HG03457 (cell line): ENCODE results near the gene OR2A1.
"Not testable (repeated sequence)": the region's sequence is repeated elsewhere in the genome, so short reads cannot be mapped to it uniquely, and the experiment has no call there.

Experiments
- ATAC-seq: cut with Tn5 transposase; IDR thresholded peaks from one replicate; pipeline ENCODE4 v1.9.1; 2021; ENCODE audit warnings: moderate number of reproducible peaks; ENCODE audit not compliant: unreplicated experiment

The OR2A1 gene

DNA sequence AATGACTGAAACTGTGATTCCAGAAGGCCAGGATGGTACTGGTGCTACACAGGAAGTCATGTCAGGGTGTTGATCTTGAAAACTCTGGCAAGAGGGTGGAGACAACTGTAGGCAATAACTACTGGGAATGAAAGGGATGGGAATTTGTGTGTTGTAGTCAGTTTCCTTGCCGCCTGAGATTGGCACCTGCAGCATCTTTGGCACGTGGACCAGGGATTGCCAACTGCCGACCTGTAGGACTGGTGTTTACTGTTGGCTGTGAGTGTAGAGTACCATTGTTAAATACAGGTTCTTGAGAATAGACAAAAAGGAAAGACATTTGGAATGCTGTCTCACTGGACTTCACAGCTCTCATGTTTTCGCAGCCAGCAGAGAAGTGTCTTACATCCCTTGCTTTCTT lies 11.1 kb downstream of the OR2A1 start:
- not testable (repeated sequence) for ATAC-seq

DNA sequence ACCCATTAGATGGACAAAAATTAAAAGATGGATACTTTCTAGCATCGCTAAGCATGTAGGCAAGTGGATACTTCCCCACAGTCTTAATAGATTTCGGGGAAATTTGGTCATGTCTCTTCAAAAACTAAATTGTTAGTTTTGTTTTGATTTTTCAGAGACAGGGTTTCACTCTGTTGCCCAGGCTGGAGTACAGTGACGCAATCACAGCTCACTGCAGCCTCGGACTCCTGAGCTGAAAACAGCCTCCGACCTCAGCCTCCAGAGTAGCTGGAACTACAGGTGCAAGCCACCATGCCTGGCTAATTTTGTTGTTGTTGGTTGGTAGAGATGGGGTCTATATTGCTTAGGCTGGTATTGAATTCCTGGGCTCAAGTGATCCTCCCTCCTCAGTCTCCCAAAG lies 13.6 kb downstream of the OR2A1 start:
- not testable (repeated sequence) for ATAC-seq

DNA sequence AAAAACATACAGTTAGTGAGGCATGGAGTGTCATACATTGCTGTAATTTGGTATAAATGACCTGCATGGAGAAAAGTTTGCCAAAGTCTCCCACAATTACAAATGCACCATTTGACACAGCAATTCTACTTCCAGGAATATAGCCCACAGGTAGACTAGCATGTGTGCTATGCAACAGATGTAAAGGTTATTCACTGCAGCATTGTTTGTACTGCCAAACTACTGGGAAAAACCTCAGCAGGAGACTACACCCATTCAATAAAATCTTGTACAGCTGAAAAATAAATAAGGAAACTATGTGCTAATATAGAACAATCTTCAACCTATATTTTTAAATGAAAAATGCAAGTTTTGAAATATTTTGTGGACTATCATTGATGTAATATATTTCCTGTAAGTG lies 17.8 kb downstream of the OR2A1 start:
- not testable (repeated sequence) for ATAC-seq

DNA sequence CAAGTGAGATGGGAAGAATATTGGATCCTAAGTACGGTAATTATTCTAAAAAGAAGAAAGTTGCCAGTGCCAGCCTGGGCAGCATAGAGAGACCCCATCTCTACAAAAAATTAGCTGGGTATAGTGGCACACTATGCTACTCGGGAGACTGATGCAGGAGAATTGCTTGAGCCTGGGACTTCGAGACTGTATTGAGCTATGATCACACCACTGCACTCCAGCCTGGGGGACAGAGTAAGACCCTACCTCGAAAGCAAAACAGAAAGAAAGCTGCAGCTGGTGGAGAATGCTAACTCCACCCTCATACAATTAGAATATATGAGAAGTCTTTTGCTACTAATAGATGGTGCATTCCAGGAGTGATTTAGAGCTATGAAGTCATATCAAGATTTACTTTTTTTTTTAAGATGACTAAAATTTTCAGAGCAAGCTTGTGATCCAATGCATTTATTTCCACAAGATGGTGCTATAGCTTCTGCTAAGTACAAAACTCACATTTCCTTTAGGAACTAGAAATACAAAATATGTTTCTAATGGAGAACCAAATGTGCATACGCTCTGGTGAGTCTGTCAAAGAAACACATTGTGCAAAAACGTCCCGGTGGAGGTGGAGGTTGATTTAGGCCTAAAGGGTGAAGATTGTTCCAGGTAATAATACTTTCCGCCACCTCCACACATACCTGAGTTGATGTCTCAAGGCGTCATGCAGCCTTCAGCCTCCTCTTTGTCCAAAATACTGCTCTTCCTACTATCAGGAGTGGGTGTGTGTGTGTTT lies 19.2 kb downstream of the OR2A1 start:
- peak; percentile 47 for ATAC-seq

DNA sequence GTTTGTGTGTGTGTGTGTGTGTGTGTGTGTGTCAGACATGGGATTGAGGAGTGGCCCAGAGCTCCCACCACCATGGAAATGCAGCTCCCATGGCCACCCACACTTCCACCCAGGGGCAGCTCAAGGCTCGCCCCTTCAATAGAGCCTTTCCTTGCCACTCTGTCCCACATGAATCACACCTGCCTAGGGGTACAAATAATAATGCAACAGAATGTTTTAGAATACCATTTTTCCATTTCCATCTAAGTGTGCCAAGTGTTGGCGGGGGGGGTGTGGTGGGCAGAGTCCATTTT lies 19.7 kb downstream of the OR2A1 start:
- not testable (repeated sequence) for ATAC-seq

DNA sequence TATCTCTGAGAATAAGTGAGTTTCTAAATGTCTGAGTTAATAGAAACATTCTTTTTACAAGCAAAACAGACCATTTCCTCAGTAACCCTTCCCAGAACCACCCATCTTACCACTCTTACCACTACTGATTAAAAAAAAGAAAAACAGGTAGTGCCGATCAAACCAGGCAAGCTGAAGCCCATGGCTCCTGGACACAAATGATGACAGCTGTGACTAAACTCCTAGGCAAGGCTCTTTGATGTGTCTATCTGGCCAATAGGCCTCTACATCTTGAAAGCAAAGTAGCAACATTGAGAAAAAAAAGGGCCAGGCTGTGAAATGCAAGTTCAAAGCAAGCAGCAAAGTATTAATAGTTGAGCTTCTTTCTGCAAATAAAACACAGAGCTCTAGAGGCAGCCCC lies 36.4 kb downstream of the OR2A1 start:
- ATAC-seq, result not testable (repeated sequence)

DNA sequence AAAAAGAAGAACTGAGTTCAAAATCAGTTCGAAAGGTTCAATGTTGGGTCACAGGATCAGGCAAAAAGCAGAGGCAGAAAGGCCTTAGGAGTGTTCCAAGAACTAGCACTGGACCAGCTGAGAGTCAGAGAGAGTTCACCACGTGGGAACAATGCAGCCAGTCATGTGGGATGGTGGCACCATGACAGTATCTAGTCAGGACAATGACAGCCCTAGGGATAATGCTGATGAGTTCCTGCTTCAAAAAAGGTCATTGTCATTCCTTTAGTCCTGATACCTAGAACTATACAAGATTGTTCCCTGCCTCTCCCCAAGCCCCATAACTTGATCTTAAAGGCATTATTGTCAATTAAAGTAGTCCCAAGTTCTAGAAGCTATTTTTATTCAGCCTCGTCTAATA lies 39.4 kb downstream of the OR2A1 start:
- ATAC-seq, result not testable (repeated sequence)

DNA sequence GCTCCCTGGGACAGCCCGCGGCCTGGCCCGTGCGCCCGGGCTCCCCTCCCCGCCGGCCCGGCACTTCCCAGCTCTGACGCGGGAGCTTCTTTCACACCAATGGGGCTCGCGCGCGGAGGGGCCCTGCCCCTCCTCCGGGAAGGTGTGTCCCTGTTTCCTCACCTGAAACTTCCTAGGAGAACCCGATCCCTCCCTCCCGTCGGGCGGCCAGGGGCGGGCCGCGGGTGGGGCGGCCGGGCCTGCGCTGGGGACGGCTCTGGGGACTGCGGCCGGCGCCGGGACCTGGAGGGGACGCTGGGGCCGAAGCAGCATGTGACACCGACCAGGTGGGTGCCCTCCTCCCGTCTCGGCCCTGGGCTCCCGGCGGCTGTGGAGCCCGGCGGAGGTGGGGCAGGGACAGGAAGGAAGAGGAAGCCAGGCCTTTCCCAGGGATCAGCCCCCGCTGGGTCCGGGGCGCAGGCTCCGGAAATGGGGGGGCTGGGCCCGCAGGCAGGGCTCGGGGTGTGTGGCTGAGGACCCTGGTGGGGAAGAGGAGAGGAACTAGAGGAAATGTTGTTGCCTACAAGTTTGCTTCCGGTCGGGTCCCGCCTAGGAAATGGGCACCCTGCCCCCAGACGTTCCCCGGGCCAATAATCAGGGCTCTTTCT lies 43.1 kb downstream of the OR2A1 start, which contains the start of gene ARHGEF5:
ARHGEF5 (plus strand) TSS at position 227 of the 647 bp plus-strand sequence. CDS start 7,268 bp downstream, outside the sequence.
- peak; percentile 76 for ATAC-seq

DNA sequence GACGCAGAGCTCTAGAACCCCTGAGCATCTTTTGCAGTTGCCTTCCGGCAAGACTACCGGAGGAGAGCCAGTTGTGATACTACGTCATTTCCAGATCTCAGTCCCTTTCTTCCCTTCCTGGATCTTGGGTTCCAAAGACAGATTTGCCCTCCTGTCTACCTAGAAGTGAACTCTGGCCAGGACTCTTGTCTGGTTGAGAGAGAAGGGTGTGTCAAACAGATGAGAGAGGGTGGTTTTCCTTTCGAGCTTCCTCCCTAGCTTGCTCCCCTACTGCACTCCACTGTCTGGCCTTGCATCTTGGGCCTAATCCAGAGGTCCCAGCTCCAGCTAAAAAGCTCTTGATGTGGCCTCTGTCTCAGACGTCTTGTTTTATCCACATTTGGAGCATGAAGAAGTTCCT lies 44.0 kb downstream of the OR2A1 start:
- ATAC-seq, result not testable (repeated sequence)

DNA sequence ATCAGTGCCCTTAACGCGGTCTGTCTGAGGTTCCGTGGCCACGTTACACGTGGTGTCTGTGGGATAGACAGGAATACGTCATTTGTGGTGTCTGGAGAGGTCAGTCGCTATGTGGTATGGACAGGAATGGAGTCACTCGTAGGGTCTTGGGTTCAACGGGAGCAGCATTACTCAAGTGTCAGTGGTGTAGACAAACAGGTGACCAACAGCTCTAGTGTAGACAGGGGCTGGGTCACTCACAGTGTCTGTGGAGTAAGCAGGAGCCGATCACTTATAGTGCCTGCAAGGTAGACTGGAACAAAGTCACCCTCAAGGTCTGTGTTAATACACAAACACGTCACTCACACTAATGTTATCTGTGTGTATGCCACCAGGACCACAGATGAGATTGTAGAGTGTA lies 44.6 kb downstream of the OR2A1 start:
- not testable (repeated sequence) for ATAC-seq

DNA sequence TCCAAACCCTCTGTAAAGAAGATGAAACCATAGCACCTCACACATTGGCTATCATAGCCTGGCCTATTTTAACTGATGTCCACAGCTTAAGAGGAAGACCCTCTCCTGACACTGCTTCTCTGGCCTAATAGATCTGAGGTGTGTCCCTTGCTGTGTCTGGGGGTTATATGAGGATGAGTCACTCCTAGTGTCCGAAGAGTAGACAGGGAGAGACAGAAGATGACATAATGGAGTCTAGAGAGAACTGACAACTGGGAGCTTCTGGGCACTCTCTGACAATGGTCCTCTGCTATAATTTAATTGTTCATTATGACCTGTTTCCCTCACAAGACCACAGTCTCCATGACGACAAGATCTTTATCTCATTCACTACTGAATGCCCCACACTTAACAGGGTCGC lies 49.8 kb downstream of the OR2A1 start:
- not testable (repeated sequence) for ATAC-seq

DNA sequence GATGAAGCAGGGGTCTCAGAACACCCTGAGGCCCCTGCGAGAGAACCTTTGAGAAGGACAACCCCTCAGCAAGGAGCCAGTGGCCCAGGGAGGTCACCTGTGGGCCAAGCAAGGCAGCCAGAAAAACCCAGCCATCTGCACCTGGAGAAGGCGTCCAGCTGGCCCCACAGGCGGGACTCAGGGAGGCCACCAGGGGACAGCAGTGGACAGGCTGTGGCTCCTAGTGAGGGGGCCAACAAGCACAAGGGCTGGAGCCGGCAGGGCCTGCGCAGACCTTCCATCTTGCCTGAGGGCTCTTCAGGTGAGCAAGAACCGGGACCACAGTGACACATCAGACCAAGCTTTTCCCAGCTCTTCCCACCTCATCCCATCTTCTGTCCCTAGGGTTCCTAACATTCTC lies 53.3 kb downstream of the OR2A1 start:
- ATAC-seq, result not testable (repeated sequence)

DNA sequence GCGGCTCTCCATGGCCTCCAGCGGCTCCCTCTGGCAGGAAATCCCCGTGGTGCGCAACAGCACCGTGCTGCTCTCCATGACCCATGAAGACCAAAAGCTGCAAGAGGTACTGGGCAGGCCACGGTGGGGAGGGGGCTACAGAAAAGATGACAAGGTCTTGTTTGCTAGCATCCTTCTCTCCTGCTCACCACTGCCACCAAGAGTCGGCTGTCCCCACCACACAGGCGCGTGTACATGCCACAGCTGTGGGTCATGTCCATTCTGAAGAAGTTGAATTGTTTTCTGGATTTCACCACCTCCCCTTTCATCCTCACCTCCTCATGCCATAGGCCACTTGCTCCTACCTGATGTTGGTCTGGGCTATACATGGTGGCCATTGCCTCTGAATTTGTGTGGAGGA lies 55.0 kb downstream of the OR2A1 start:
- not testable (repeated sequence) for ATAC-seq

DNA sequence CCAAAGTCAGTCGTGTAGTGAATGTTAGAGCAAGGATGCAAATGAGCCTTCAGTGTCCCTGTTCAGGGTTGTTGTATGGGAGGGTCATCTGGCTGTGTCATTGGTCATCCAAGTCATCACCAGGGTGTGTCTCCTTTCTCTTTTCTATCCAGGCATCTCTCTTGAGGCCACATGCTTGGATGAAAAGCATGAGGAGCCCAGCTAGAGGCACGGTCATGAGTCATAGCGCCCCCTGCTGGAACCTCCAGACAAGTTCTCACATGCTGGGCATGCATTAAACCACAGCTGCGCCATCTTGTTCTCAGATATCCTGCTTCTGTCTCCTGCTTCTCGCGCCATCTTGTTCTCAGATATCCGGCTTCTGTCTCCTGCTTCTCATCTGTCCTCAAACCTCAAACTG lies 57.0 kb downstream of the OR2A1 start:
- ATAC-seq, result not testable (repeated sequence)
